HepG2 (cell line): ENCODE measurements around the gene AHCY. TPM values are rescaled to one million over a fixed set of nuclear protein-coding genes. Genes with fewer than 3 reads are reported as not detected.

Source experiments
- ARID2 ChIP-seq: sonication (generic); formaldehyde crosslinking; IDR thresholded peaks from 2 replicates; pipeline ENCODE4 v1.8.1; 2022; ENCODE audit warnings: mild to moderate bottlenecking, missing genetic modification reagents, borderline replicate concordance
- CHD4 ChIP-seq: fragments of 200-600 bp; sonication (generic); IDR thresholded peaks from 2 replicates; pipeline ENCODE4 v1.7.0; 2017; ENCODE audit warnings: mild to moderate bottlenecking, low read length, borderline replicate concordance
- CREB1 ChIP-seq, 2 experiments: fragments of 450-650 bp in 1 of 2; IDR thresholded peaks; 2 replicates each; pipeline ENCODE4 v1.6.1; 2016 to 2017; ENCODE audit warnings: control low read depth in 1 of 2, mild to moderate bottlenecking in 1 of 2, missing compliant biosample characterization in 1 of 2, missing genetic modification characterization in 1 of 2
- FOXK2 ChIP-seq: fragments of 450-650 bp; IDR thresholded peaks from 2 replicates; pipeline ENCODE4 v1.6.1; 2016
- GABPB1 ChIP-seq: IDR thresholded peaks from 2 replicates; pipeline ENCODE4 v1.6.1; 2016; ENCODE audit warnings: mild to moderate bottlenecking, missing genetic modification reagents, moderate library complexity, missing compliant biosample characterization
- HNF1B ChIP-seq: sonication (generic); formaldehyde crosslinking; IDR thresholded peaks from 2 replicates; pipeline ENCODE4 v1.5.1; 2020; ENCODE audit warnings: mild to moderate bottlenecking, moderate library complexity, missing genetic modification reagents
- IRF2 ChIP-seq: IDR thresholded peaks from 2 replicates; pipeline ENCODE4 v1.6.1; 2018; ENCODE audit warnings: missing genetic modification reagents, missing compliant biosample characterization
- NFKB2 ChIP-seq: sonication (generic); formaldehyde crosslinking; IDR thresholded peaks from 2 replicates; pipeline ENCODE4 v1.4.0; 2020; ENCODE audit warnings: missing genetic modification reagents, borderline replicate concordance
- RBAK ChIP-seq: sonication (generic); formaldehyde crosslinking; IDR thresholded peaks from 2 replicates; pipeline ENCODE4 v1.5.1; 2020; ENCODE audit warnings: mild to moderate bottlenecking, missing genetic modification reagents
- XBP1 ChIP-seq: sonication (generic); formaldehyde crosslinking; IDR thresholded peaks from 2 replicates; pipeline ENCODE4 v1.5.0; 2020; ENCODE audit warnings: missing genetic modification reagents
- YEATS4 ChIP-seq: sonication (generic); formaldehyde crosslinking; IDR thresholded peaks from 2 replicates; pipeline ENCODE4 v1.4.0; 2020; ENCODE audit warnings: missing genetic modification reagents, borderline replicate concordance
- ZNF12 ChIP-seq: sonication (generic); formaldehyde crosslinking; IDR thresholded peaks from 2 replicates; pipeline ENCODE4 v1.5.0; 2020; ENCODE audit warnings: missing genetic modification reagents
- ZNF205 ChIP-seq: IDR thresholded peaks from 2 replicates; pipeline ENCODE4 v1.6.1; 2018; ENCODE audit warnings: missing biosample characterization, missing genetic modification reagents
- ZNF331 ChIP-seq: sonication (generic); formaldehyde crosslinking; IDR thresholded peaks from 2 replicates; pipeline ENCODE4 v1.4.0; 2020; ENCODE audit warnings: missing genetic modification reagents
- ZNF367 ChIP-seq: sonication (generic); formaldehyde crosslinking; IDR thresholded peaks from 2 replicates; pipeline ENCODE4 v1.4.0; 2020; ENCODE audit warnings: missing genetic modification reagents, borderline replicate concordance
- ZNF446 ChIP-seq: sonication (generic); formaldehyde crosslinking; IDR thresholded peaks from 2 replicates; pipeline ENCODE4 v1.5.0; 2020; ENCODE audit warnings: mild to moderate bottlenecking, missing genetic modification reagents
- ZNF562 ChIP-seq: sonication (generic); formaldehyde crosslinking; IDR thresholded peaks from 2 replicates; pipeline ENCODE4 v1.8.0; 2022; ENCODE audit warnings: missing genetic modification reagents, borderline replicate concordance
- ZSCAN29 ChIP-seq: sonication (generic); formaldehyde crosslinking; conservative IDR thresholded peaks from 2 replicates; pipeline ENCODE4 v1.4.0; 2020; ENCODE audit warnings: mild to moderate bottlenecking, missing genetic modification reagents
- polyA plus RNA-seq, 8 experiments: library from polyadenylated mRNA; depleted of rRNA in 3 of 8; stranded (reverse) in 7 of 8; unstranded in 1 of 8; fragments of >200 nt; fragmentation: Illumina TruSeq in 4 of 8; extraction: Trizol in 4 of 8; gene quantifications; 2 replicates each; pipeline versions ENCODE4 v1.2.1 to v1.2.3, GENCODE V29; 2011 to 2016; ENCODE audit warnings: low read depth in 4 of 8, missing spikeins in 1 of 8, mixed read lengths in 1 of 8; ENCODE audit not compliant: insufficient read depth in 1 of 8
- total RNA-seq, 5 experiments: library from RNA; depleted of rRNA; stranded (reverse); fragments of >200 nt; fragmentation: Illumina TruSeq; extraction: Trizol; gene quantifications; 2 replicates each; pipeline ENCODE4 v1.2.3, GENCODE V29; 2016; ENCODE audit warnings: low read depth in 1 of 5
- TF ChIP-seq, protein P1 (sequence below): IDR thresholded peaks from 2 replicates; pipeline ENCODE4 v1.6.1; 2016; ENCODE audit warnings: control low read depth
- TF ChIP-seq, protein P2 (sequence below): sonication (generic); formaldehyde crosslinking; IDR thresholded peaks from 2 replicates; pipeline ENCODE4 v1.4.0; 2020; ENCODE audit warnings: missing genetic modification reagents, borderline replicate concordance
- TF ChIP-seq, protein P3 (sequence below), 2 experiments: sonication (generic) in 1 of 2; formaldehyde crosslinking in 1 of 2; IDR thresholded peaks; 2 replicates each; pipeline versions ENCODE4 v1.5.1 to v1.6.1; 2011 to 2020; ENCODE audit warnings: borderline replicate concordance in 1 of 2, low read depth in 1 of 2, low read length in 1 of 2, mild to moderate bottlenecking in 1 of 2, missing genetic modification reagents in 1 of 2, moderate library complexity in 1 of 2

AHCY gene
- total and polyA plus RNA-seq, 2 of the 13 experiments (the other 11 are each of a cell fraction or from before 2014, with no cell fraction given): 407 to 419 TPM

- TF ChIP-seq, protein P1, sequence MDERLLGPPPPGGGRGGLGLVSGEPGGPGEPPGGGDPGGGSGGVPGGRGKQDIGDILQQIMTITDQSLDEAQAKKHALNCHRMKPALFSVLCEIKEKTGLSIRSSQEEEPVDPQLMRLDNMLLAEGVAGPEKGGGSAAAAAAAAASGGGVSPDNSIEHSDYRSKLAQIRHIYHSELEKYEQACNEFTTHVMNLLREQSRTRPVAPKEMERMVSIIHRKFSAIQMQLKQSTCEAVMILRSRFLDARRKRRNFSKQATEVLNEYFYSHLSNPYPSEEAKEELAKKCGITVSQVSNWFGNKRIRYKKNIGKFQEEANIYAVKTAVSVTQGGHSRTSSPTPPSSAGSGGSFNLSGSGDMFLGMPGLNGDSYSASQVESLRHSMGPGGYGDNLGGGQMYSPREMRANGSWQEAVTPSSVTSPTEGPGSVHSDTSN: peak; percentile 21; the same call in 1 of the 2 replicates
- TF ChIP-seq ZNF562 (CRISPR knock-in tag) (no peak), GABPB1 (CRISPR knock-in tag) (no peak), ZNF331 (no peak), ZNF367 (no peak), ZSCAN29 (0 out of 2 replicates have a peak, but pooled peaks have one; percentile 23), NFKB2 (CRISPR knock-in tag) (no peak; the same call in 1 of the 2 replicates), ZNF12 (CRISPR knock-in tag) (no peak), FOXK2 (no peak), HNF1B (CRISPR knock-in tag) (peak; percentile 35; the same call in 1 of the 2 replicates), ZNF446 (no peak), YEATS4 (no peak), CHD4 (peak; percentile 60; the same call in 1 of the 2 replicates), RBAK (CRISPR knock-in tag) (no peak), CREB1 (IDR thresholded peaks at IDR 0.05) (no peak), CREB1 (CRISPR knock-in tag; IDR thresholded peaks at IDR 0.05) (no peak), ZNF205 (CRISPR knock-in tag) (peak; percentile 35; the same call in 1 of the 2 replicates), ARID2 (CRISPR knock-in tag) (no peak), XBP1 (no peak), IRF2 (CRISPR knock-in tag) (no peak)
- TF ChIP-seq, protein P2, sequence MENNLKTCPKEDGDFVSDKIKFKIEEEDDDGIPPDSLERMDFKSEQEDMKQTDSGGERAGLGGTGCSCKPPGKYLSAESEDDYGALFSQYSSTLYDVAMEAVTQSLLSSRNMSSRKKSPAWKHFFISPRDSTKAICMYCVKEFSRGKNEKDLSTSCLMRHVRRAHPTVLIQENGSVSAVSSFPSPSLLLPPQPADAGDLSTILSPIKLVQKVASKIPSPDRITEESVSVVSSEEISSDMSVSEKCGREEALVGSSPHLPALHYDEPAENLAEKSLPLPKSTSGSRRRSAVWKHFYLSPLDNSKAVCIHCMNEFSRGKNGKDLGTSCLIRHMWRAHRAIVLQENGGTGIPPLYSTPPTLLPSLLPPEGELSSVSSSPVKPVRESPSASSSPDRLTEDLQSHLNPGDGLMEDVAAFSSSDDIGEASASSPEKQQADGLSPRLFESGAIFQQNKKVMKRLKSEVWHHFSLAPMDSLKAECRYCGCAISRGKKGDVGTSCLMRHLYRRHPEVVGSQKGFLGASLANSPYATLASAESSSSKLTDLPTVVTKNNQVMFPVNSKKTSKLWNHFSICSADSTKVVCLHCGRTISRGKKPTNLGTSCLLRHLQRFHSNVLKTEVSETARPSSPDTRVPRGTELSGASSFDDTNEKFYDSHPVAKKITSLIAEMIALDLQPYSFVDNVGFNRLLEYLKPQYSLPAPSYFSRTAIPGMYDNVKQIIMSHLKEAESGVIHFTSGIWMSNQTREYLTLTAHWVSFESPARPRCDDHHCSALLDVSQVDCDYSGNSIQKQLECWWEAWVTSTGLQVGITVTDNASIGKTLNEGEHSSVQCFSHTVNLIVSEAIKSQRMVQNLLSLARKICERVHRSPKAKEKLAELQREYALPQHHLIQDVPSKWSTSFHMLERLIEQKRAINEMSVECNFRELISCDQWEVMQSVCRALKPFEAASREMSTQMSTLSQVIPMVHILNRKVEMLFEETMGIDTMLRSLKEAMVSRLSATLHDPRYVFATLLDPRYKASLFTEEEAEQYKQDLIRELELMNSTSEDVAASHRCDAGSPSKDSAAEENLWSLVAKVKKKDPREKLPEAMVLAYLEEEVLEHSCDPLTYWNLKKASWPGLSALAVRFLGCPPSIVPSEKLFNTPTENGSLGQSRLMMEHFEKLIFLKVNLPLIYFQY: no peak
- TF ChIP-seq, protein P3, sequence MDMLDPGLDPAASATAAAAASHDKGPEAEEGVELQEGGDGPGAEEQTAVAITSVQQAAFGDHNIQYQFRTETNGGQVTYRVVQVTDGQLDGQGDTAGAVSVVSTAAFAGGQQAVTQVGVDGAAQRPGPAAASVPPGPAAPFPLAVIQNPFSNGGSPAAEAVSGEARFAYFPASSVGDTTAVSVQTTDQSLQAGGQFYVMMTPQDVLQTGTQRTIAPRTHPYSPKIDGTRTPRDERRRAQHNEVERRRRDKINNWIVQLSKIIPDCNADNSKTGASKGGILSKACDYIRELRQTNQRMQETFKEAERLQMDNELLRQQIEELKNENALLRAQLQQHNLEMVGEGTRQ (IDR thresholded peaks at IDR 0.05; ENCODE audit: low read depth, low read length): no peak
- TF ChIP-seq, protein P3 (CRISPR knock-in tag; IDR thresholded peaks at IDR 0.05; ENCODE audit: borderline replicate concordance): no peak
Measured at GRCh38 chr20:34262488-34263288, 40.5 kb downstream of the AHCY start (continued).
